HG02943 (cell line): ENCODE results near the gene MCTP2.

Experiments used
- ATAC-seq: cut with Tn5 transposase; IDR thresholded peaks from one replicate; pipeline ENCODE4 v1.9.1; 2021; ENCODE audit warnings: mild to moderate bottlenecking, low read depth, moderate library complexity; ENCODE audit not compliant: unreplicated experiment

MCTP2 gene

DNA sequence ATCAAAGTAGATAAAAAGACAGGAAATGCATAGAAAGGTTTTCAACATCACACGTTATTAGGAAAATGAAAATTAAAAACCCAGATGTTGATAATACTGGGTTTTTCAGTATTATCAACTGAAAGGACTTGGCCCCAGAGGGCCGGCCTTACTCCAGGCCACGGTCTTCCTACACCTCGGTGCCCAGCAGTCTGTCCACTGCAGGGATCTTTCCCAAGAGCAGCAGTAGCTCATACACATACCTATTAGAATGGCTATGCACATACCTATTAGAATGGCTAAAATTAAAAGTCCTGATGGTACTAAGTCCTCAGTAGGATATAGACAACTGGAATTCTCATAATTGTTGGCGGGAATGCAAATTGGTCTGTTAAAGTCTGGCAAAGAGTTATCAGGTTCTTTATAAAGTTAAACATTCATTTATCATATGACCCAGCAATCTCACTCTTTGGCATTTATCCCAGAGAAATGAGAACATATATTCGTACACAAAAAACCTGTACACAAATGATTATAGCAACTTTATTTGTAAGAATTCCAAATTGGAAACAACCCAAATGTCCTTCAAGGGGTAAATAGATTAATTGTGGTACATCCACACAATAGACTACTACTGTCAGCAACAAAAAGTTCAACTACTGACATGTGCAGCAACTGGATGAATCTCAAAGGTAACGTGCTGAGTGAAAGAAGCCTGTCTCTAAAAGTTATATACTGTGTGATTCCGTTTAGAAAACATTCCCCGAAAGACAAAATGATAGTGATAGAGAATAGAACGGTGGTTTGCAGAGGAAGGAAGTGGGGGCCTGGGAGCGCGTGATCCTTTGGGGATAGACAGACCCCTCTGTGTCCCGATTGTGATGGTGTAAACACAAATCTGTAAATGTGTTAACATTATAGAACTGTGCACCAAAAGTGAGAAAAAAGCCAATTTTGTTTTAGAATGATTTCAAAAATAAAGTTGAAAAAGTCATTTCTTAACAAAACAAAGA, 62.3 kb downstream of the MCTP2 start:
- no peak for ATAC-seq

DNA sequence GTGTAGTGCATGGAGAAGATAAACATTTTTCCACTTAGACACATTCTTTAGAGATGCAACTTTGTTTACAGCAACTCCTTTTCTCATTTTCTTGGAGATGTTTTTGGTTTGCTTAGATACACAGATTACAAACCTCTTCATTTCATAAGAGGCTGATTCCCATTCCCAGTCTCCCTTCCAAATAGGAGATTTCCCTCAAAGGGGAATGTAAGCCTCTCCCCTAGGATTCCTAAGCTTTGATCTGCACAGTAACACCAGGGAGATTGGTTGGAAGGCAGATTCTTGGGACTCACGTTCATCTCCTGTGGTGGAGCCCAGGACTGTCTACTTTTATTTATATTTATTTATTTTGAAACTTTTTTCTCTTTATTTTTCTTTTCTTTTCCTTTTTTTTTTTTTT, 63.2 kb downstream of the MCTP2 start:
- no peak for ATAC-seq

- ATAC-seq = no peak
Observed at GRCh38 chr15:94295275-94295674, 63.9 kb downstream of the MCTP2 start.

GRCh38 chr15:94296717-94297116, 65.4 kb downstream of the MCTP2 start:
- ATAC-seq = no peak

DNA sequence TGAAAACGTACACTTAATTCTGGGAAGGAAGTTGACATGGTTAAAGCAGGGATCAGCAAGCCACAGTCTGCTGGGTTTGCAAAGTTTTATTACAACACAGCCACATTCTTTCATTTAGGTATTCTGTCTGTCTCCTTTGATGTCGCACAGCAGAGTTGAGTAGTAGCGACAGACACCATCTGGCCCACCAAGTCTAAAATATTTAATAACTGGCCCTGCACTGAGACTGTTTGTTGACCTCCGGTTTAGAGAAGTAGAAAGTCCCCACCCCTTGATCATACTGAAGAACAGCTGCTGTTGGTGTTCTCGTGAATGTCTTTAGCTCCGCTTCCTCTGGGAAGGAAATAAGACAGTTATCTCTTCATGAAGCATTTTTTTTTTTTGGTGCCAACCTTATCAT, 66.2 kb downstream of the MCTP2 start:
- peak; percentile 68 for ATAC-seq

DNA sequence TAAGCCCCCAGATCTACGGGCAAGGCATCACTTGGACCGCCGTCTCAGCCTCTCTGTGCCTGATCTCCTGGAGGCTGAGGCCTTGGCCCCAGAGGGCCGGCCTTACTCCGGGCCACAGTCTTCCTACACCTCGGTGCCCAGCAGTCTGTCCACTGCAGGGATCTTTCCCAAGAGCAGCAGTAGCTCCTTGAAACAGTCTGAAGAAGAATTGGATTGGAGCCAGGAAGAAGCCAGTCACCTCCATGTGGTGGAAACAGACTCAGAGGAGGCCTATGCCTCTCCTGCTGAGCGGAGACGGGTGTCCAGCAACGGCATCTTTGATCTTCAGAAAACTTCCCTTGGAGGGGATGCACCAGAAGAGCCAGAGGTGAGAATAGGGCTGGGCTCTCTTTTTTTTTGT, 67.0 kb downstream of the MCTP2 start:
- no peak for ATAC-seq

DNA sequence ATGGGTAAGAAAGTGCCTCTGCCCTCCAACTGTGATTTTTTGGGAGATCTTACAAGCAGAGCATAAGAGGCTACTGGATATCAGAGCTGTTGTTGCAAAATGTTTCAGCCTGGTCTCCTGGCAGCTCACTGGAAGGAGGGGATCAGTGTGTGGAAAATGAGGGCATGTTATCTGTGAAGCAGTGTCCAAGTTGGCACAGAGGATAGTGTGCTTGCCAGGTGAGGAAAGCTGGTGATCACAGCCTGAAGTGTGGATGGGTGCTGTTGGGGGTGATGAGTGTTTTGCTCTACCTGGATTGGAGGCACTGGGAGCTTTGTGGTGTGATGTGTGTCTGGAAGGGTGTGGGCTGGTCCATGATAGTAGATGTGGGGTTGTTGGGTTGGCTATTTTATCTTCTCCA, 69.3 kb downstream of the MCTP2 start:
- ATAC-seq = no peak

GRCh38 chr15:94305133-94305532, 73.8 kb downstream of the MCTP2 start:
- peak; percentile 51 for ATAC-seq

DNA sequence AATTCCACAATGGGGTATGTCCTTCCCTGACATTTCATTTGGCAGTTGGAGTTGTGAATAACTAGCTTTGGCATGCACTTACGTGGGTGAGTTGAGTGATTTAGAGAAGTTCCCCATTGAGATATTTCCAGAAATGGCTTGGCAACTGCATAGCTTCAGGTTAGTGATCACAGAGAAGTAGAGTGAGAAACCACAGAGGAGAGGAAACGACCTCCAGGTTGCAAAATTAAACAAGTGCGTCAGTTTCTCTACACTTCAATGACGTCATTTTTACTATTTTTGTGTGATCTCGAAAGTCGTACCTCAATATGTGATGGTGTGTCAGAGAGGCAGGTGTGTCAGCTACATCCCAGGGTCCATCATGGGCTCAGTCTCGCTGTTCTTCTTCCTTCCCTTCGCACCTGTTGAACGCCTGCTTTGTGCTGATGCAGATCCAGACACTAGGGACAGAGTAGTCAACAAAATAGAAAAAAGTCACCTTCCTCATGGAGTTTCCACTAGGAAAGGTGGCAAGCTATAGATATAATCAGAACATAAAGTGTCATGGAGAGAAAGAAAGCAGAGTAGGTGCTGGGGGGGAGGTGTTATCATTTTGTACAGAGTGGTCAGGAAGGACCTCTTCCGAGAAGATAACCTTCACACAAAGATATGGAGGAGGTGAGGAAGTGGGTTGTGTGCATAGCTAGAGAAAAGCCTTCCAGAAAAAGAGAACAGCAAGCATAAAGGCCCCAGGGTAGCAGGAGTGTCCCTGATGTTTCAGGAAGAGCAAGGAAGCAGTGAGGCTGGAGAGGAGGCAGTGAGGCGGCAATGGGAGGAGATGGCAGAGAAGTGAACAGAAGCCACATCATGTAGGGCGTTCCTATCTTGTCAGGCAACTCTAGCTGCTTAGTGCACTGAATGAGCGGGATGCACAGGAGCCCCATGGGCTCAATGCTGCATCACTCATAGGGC, 75.6 kb downstream of the MCTP2 start:
- peak; percentile 80 for ATAC-seq

- no peak for ATAC-seq
Observed at GRCh38 chr15:94312946-94313345, 81.6 kb downstream of the MCTP2 start.

GRCh38 chr15:94314639-94315038, 83.3 kb downstream of the MCTP2 start:
- ATAC-seq = no peak

DNA sequence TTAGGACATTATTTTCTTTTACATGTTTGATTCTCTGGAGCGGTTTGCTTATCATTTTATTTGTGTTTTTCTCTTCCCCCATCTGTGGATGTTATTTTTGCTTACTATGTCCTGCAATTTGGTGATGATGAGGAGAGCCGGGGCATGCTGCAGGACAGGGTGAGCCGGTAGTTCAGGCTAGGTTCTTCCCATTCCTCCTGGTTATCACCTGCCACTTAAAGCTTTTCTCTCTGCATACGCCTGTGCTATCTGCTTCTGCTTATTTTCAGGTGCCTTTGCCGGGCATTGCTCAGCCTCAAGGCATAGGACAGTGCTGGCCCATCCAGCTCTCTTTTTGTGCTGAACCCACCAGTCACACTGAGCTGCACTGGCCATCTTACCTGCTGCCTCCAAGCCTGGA, 85.8 kb downstream of the MCTP2 start:
- ATAC-seq = no peak

DNA sequence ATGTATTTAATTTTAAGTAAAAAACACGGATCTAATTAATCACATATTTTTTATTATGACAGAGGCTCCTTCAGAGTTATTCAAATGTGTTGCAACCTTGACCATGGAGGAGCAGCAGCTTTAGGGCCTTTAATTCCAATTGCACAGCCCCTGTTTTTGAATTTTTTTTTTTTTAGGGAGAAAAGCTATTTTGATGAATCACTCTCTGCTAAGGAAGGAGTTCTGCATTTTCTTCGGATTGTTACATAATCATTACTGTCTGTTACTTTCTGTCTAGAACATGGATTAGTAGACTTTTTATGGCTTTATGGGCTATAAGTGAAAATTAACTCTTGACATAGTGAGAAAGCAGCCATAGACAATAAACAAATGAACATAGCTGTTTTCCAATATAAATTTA, 90.8 kb downstream of the MCTP2 start:
- no peak for ATAC-seq

- ATAC-seq = no peak
Observed at GRCh38 chr15:94323076-94323475, 91.7 kb downstream of the MCTP2 start.

- peak; percentile 85 for ATAC-seq
Observed at GRCh38 chr15:94324117-94324826, 92.9 kb downstream of the MCTP2 start.

DNA sequence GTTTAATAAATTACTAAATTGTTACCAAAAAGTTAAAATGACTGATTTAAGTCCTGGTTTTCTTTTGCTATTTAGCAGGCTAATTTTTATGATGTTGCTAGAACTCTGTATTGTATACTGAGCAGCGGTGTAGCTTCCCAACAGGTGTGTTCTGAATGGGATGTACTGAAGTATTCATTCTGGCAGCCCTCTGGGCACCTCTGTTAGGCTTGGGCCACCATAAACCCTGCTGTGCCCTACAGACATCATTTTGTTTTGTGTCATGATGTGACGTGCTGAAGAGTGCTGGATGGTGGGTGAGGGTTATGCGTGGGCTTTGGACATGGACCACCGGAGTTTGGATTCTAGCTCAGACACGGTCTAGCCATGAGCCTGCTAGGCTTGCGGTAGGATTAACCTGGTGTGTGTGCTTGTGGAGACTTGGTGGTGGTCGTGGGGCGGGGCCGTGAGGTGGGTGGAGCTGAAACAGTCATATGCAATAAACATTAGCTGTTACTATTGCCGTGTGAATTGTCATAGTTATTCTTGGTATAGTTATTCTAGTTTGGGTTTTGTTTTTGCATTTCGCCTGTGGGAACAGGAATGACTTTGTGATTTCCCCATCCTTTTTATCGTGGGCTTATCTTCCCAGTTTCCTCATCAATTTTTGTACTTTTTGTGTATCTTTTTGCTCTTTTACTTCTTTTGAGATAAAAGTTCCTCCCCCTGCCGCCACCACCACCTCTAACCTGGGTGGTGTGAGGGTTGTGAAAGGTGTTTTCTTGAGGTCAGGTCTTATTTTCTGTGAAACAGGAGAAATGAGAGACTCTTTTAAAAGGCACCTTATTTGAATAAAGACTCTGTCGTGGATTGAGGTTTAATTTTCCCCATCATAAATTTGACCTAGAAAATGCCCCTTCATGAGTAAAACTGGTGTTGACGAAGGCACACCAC, 93.7 kb downstream of the MCTP2 start:
- no peak for ATAC-seq

GRCh38 chr15:94327356-94327936, 96.1 kb downstream of the MCTP2 start:
- ATAC-seq = no peak

- no peak for ATAC-seq
Observed at GRCh38 chr15:94331731-94332130, 100.4 kb downstream of the MCTP2 start.

DNA sequence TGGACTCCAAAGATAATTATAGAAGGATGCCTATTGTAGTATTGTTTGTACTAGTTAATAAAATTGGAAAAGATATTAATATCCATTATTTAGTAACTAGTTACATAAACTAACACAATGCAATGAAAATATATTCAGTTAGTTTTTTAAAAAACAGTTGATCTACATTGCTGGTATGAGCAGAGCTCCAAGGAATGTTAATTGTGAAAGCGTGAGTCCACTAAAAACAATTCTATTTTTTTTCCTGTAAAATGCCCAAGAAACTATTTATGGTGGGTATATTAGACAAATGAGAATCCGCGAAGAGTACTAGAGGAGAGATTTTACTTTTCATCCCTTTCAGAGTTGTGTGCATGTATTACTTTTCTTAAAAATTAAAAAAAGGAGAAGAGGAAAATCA, 104.3 kb downstream of the MCTP2 start:
- no peak for ATAC-seq
